Measurements from ENCODE around the gene TP63.

- TF ChIP-seq BCL3 (IDR thresholded peaks at IDR 0.05) (no peak), CTCF (IDR thresholded peaks at IDR 0.05) (no peak), POLR2A (IDR thresholded peaks at IDR 0.05; ENCODE audit: low read length) (no peak), CEBPB (IDR thresholded peaks at IDR 0.05) (no peak; a peak in 1 of 4 replicates)
These were observed 79.6 kb downstream of the TP63 start for GRCh38 chr3:189710620-189711402.

Measured in A549 (cell line).